ENCODE data around the gene ZNF598.

DNA sequence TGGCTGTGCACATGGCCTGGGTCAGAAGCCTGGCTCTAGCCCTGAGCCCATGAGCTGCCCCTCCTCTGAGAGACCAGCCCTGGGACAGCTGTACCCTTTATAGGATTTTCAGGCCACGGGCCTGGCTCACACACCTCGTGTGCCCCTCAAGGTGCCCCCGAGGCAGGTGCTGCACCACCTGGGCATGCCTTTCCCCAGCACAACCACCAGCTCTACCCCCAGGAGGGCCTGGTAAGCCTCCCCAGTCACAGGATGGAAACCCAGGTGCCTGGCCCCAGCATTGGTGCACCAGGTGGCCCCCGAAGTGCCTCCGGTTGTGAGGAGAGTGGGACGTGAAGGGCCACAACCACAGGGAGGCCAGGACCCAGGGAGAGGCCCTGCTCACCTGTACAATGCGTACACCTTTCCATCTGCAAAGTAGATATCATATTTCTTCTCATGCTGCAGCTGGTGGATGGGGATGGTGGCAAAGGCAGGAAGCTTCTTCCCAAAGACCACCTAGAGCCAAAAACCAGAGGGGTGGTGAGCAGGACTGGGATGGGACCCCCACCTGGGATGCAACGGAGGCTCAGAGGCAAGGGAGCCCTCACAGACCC lies 6.3 kb downstream of the ZNF598 start:
- TF ChIP-seq, protein P1, sequence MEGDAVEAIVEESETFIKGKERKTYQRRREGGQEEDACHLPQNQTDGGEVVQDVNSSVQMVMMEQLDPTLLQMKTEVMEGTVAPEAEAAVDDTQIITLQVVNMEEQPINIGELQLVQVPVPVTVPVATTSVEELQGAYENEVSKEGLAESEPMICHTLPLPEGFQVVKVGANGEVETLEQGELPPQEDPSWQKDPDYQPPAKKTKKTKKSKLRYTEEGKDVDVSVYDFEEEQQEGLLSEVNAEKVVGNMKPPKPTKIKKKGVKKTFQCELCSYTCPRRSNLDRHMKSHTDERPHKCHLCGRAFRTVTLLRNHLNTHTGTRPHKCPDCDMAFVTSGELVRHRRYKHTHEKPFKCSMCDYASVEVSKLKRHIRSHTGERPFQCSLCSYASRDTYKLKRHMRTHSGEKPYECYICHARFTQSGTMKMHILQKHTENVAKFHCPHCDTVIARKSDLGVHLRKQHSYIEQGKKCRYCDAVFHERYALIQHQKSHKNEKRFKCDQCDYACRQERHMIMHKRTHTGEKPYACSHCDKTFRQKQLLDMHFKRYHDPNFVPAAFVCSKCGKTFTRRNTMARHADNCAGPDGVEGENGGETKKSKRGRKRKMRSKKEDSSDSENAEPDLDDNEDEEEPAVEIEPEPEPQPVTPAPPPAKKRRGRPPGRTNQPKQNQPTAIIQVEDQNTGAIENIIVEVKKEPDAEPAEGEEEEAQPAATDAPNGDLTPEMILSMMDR (IDR thresholded peaks at IDR 0.05) = no peak
- TF ChIP-seq POLR2AphosphoS5 (IDR thresholded peaks at IDR 0.05; ENCODE audit: low read depth, low read length) = no peak
- TF ChIP-seq, protein P2, sequence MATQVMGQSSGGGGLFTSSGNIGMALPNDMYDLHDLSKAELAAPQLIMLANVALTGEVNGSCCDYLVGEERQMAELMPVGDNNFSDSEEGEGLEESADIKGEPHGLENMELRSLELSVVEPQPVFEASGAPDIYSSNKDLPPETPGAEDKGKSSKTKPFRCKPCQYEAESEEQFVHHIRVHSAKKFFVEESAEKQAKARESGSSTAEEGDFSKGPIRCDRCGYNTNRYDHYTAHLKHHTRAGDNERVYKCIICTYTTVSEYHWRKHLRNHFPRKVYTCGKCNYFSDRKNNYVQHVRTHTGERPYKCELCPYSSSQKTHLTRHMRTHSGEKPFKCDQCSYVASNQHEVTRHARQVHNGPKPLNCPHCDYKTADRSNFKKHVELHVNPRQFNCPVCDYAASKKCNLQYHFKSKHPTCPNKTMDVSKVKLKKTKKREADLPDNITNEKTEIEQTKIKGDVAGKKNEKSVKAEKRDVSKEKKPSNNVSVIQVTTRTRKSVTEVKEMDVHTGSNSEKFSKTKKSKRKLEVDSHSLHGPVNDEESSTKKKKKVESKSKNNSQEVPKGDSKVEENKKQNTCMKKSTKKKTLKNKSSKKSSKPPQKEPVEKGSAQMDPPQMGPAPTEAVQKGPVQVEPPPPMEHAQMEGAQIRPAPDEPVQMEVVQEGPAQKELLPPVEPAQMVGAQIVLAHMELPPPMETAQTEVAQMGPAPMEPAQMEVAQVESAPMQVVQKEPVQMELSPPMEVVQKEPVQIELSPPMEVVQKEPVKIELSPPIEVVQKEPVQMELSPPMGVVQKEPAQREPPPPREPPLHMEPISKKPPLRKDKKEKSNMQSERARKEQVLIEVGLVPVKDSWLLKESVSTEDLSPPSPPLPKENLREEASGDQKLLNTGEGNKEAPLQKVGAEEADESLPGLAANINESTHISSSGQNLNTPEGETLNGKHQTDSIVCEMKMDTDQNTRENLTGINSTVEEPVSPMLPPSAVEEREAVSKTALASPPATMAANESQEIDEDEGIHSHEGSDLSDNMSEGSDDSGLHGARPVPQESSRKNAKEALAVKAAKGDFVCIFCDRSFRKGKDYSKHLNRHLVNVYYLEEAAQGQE (IDR thresholded peaks at IDR 0.05; ENCODE audit: insufficient read depth in 1 of 2, low read depth in 2 of 2, low read length in 1 of 2) = no peak
